ENCODE measurements around the gene FHIT.
"Not testable (repeated sequence)": the region's sequence is repeated elsewhere in the genome, so short reads cannot be mapped to it uniquely, and the experiment has no call there.

Gene FHIT

GRCh38 chr3:59831394-59831793, 1419.9 kb downstream of the FHIT start:
- no peak for DNase-seq

GRCh38 chr3:59829527-59829926, 1421.7 kb downstream of the FHIT start:
- DNase-seq, result no peak

GRCh38 chr3:59824876-59825275, 1426.4 kb downstream of the FHIT start:
- no peak for DNase-seq

- no peak for DNase-seq
Measured at GRCh38 chr3:59821274-59821673, 1430.0 kb downstream of the FHIT start.

DNA sequence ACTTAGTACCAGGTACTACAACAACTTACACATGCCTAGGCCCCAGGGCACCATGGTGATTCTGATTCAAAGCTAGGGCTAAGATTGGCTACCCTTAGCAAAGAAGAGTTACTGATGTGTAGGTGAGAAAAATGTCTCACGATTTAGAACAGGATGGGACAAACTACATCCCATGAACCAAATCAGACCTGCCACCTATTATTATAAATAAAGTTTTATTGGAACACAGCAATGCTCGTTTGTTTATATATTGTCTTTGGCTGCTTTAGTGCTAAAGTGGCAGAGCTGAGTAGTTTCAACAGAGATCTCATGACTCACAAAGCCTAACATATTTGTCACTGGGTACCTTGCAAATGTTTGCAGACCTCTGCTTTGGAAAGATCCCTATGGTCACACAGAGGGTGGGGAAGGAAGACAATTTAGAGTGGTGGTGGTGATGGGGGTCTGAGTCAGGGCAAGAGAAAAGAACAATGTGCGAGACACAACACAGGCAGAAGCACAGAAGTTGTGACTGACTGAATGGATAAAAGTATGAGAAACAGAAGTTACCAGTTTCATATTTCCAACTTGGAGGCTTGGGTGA, 1430.8 kb downstream of the FHIT start:
- peak; percentile 18 for DNase-seq

DNA sequence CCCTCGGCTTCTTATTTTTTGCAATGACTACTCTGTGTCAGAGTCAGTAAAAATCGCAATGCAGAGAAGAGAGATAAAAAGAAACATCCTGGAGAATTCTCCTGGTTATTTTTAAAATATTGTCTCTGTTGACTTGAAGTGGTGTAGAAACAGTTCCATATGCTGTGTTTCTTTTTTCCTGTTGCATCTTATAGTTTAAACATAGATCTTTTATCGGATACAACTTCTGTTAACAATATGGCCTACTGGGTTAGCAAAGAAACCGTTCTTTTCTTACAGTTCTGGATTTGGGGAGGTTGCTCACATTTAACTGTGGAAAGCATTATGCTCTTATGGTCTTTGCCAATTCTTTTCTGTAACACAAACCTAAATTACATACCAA, 1432.3 kb downstream of the FHIT start:
- no peak for DNase-seq

- DNase-seq, result peak; percentile 95
Measured at GRCh38 chr3:59818033-59818918, 1433.0 kb downstream of the FHIT start.

- no peak for DNase-seq
Measured at GRCh38 chr3:59817511-59817910, 1433.7 kb downstream of the FHIT start.

DNA sequence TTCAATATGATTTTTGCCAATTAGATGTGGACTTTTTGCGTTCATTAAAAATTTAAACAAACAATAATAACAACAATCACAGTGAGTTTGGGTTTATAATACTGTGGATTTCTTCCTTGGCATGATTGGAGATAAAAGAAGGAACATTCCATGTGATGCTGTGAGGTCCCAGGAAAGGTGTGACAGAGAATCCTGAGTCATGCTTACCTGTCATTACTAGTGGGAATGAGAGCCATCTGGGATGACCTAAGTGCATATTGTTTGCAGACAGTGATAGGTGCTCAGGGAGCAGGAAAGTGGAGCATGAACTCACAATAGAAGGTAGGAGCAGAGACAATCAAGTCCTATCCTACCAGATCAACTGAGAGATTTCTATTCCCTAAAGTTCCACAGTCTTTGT, 1434.9 kb downstream of the FHIT start:
- DNase-seq, result no peak

GRCh38 chr3:59813148-59813538, 1438.1 kb downstream of the FHIT start:
- no peak for DNase-seq

- peak; percentile 48 for DNase-seq
Measured at GRCh38 chr3:59812237-59813147, 1438.8 kb downstream of the FHIT start.

DNA sequence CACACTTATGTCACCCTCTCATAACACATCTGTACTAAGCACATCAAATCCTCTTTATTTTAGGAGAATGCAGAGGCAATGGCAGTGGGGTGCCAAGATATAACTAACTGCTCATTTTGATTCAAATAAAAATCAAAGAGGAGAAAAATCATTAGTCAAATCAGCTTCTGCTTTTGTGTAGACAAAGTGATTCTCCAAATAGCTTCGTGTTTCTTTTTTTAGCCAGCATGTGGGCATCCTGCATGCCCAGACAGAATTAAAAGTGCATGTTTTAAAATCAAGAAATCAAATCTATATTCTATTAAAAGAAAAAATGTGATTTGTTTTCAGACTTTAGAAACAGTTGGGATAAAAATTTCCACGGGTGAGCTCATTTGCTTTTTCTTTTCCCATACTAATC, 1440.1 kb downstream of the FHIT start:
- DNase-seq, result no peak

GRCh38 chr3:59810606-59811005, 1440.6 kb downstream of the FHIT start:
- DNase-seq, result no peak

- peak; percentile 25 for DNase-seq
Measured at GRCh38 chr3:59809710-59810444, 1441.4 kb downstream of the FHIT start.

DNA sequence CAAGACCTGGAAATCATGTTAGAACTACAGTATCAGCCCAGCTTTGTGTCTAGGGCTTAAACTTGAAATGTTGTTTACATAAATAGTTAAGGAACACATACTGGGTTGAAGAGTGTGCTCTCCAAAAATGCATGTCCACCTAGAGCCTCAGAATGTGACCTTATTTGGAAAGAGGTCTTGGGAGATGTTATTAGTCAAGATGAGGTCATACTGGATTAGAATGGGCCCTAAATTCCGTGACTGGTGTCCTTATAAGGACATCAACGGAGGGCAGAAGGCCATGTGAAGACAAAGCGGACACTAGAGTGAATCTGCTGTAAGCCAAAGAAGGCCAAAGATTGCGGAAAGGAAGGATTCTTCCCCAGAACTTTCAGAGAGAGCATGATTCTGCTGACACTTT, 1442.2 kb downstream of the FHIT start:
- peak; percentile 73 for DNase-seq

DNA sequence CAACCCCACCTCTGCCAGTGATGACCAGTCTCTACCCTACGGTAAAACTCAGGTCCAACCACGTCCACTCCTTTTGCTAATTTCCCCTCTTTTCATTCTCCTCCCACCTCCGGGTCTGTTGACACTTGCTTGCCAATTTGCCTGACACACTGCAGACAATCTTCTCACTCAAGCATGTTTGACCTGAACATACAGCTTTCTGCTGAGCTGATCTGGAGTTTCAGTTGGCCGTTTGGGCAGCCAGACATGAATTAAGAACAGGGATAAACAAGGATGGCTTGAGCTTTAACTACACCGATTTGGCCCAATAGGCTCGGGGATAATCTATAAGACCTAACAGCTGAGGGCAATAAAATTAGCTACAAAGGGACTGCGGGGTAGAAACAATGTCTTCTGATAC, 1442.8 kb downstream of the FHIT start:
- no peak for DNase-seq

GRCh38 chr3:59803268-59803667, 1448.0 kb downstream of the FHIT start:
- DNase-seq, result no peak

DNA sequence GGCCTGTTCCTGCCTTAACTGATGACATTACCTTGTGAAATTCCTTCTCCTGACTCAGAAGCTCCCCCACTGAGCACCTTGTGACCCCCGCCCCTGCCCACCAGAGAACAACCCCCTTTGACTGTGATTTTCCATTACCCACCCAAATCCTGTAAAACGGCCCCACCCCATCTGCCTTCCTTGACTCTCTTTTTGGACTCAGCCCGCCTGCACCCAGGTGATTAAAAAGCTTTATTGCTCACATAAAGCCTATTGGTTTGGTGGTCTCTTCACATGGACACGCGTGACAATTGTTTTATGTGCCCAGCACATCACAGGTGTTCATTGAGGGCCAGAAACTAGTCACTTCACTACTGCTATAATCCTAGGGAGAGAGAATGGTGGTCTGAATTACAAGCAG, 1448.8 kb downstream of the FHIT start:
- DNase-seq, result not testable (repeated sequence)

DNA sequence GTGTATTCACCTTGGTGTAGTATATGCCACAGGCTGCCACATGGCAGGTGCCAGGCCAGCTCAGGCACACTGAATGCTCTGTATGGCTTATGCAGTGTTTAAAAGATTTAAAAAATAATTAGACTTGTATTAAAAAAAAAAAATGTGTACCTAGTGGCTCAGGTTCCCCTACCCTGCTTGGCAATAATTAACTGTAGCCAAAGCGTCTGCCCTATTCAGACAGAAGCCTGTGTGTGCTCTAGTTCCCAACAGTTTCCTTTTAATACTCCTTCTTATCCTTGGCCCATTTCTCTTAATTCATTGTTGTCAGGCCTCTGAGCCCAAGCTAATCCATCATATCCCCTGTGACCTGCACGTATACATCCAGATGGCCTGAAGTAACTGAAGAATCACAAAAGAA, 1449.2 kb downstream of the FHIT start:
- no peak for DNase-seq

DNA sequence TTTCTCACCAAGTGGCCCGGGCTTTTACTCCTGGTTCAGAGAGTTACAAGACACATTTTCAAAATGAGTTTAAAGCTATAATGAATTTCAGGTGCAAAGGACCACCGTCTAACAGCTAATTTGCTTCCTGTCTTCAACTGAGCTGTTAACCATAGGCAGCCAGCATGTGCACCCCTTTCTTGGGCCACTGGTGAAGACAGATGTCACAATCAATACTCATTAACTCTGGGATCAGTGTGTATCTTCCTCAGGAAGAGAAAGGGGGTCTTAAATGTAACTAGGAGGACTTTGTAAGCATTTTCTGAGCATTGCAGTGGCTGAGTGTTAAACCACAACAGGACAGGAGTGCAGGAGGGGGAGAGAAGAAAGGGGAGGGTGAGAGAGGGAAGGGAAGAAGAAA, 1450.8 kb downstream of the FHIT start:
- no peak for DNase-seq

DNA sequence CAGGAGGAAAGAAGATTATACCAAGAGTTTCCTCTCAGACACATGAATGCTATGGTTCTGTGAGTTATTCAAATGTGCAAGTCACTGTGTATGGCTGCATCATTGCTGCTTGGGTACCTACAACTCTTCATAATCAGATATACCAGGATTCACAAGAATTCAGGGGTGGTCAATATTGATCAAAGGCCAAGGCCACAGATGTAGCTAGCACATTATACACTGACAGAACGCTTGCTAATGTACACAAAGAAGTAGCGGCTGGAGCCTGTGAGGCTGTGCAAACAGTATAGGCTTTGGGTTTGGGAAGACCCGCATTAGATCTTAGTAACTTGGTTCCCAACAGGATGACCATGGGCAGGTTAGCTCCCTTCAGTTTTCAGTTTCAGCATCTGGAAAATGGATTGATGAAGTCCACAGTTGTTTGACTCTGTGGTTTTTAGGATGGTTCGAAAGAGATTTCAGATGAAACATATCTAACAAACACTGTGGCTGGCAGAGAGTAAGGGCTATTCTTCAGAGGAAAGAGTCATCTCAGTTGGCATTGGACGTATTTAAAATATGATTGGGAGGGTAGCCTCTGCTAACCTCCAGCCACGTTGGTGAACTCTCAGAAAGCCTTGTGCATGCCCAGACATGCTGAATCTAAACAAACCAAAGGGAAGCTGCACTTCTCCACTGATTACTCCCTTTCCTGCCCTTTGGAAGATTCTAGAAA, 1452.7 kb downstream of the FHIT start:
- no peak for DNase-seq

- no peak for DNase-seq
Measured at GRCh38 chr3:59797533-59797932, 1453.7 kb downstream of the FHIT start.

Data from EL (cell line).